SK-N-SH treated with all-trans-retinoic acid at 6 μM for 48 hours (cell line): ENCODE data around the gene LSS.

ENCODE experiments used
- OSR1 ChIP-seq: fragments of 250-450 bp; sonication (Bioruptor Pico); IDR thresholded peaks from 2 replicates; pipeline ENCODE4 v1.8.0; 2022; ENCODE audit warnings: moderate library complexity, mild to moderate bottlenecking, inconsistent platforms
- PPARA ChIP-seq: fragments of 250-450 bp; sonication (Bioruptor Pico); IDR thresholded peaks from 2 replicates; pipeline ENCODE4 v1.5.0; 2020; ENCODE audit warnings: mild to moderate bottlenecking, borderline replicate concordance

- TF ChIP-seq PPARA (CRISPR knock-in tag) (no peak), OSR1 (no peak)
Observed at GRCh38 chr21:46253610-46254124, 25.1 kb upstream of the LSS start.
